ENCODE results near the gene PAM. TPM values are rescaled to one million over a fixed set of nuclear protein-coding genes. Genes with fewer than 3 reads are reported as not detected.
A peak's percentile ranks its signal among the peaks of the same experiment; 100 is the strongest.

Gene PAM
- total RNA-seq, 1 experiment from 2014 or later, result 190 TPM

DNA sequence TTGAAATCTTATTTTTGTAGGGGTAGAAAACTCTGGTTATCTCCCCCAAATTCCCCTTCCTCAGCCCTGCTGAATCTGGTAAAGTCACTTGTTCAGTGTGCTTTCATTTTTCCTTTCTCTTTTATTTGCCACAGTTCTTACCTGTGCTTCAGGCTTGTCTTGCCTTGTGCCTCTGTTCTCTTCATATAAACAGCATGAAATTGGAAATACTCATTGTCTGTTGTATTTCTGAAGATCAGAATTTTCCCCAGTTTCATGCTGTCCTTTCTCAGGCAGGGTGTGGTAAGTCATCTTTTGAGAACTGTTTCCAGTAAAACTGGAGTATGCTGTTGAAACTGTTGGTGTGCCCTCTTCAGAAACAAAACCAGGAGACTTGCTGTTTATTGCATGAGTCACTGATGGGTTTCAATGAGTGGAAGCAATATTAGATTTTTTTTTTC is 7.0 kb downstream of the PAM start:
- no peak for TF ChIP-seq CTCF (conservative IDR thresholded peaks at IDR 0.05; ENCODE audit: low read depth, low read length)
- no peak for TF ChIP-seq EZH2 (IDR thresholded peaks at IDR 0.05; ENCODE audit: borderline replicate concordance, low read depth, low read length, poor library complexity, severe bottlenecking)
- Histone ChIP-seq H3K27me3 (replicated peaks; ENCODE audit: insufficient read depth, low read depth, low read length, poor library complexity) (no peaks in the 10 kb centered on the region), H3K9me3 (ENCODE audit: low read depth, low read length, poor library complexity, severe bottlenecking) (no peaks in the 10 kb centered on the region), H3K4me3 (ENCODE audit: low read depth, low read length, poor library complexity, severe bottlenecking) (peak overlapping the region; percentile 19), H3K4me1 (ENCODE audit: insufficient read depth, low read length, poor library complexity, severe bottlenecking) (peaks cover 48% of the 10 kb centered on the region), H3K27ac (ENCODE audit: low read depth, low read length, poor library complexity, severe bottlenecking) (peak overlapping the region; percentile 60), H3K36me3 (ENCODE audit: insufficient read depth, low read length, poor library complexity, severe bottlenecking) (no peaks in the 10 kb centered on the region)
- ChIA-PET POLR2A (ENCODE audit: low non-redundant PET) (interaction anchor here (0.7 kb wide), 1 partner anchor 462 kb away, joined by 3 read pairs; no protein-coding TSS in a partner anchor), CTCF (no interaction called here)
- intact Hi-C loops (cut with micrococcal nuclease; ENCODE audit: unreplicated experiment), result no loop called here
- DNase-seq (ENCODE audit: low spot score), result peak; percentile 43
- BruUV-seq (replicated peaks), result no TSS peak

GRCh38 chr5:102762562-102763227 is 7.6 kb downstream of the PAM start:
- Histone ChIP-seq H3K36me3 (ENCODE audit: insufficient read depth, low read length, poor library complexity, severe bottlenecking) (no peaks in the 10 kb centered on the region), H3K27ac (ENCODE audit: low read depth, low read length, poor library complexity, severe bottlenecking) (peak overlapping the region; percentile 60), H3K4me1 (ENCODE audit: insufficient read depth, low read length, poor library complexity, severe bottlenecking) (peaks cover 43% of the 10 kb centered on the region), H3K4me3 (ENCODE audit: low read depth, low read length, poor library complexity, severe bottlenecking) (no peak overlapping the region), H3K27me3 (replicated peaks; ENCODE audit: insufficient read depth, low read depth, low read length, poor library complexity) (no peaks in the 10 kb centered on the region), H3K9me3 (ENCODE audit: low read depth, low read length, poor library complexity, severe bottlenecking) (no peaks in the 10 kb centered on the region)
- intact Hi-C loops (cut with micrococcal nuclease; ENCODE audit: unreplicated experiment), result no loop called here
- DNase-seq (ENCODE audit: low spot score), result no peak
- CTCF ChIA-PET, result no interaction called here
- TF ChIP-seq CTCF (conservative IDR thresholded peaks at IDR 0.05; ENCODE audit: low read depth, low read length) (no peak), EZH2 (IDR thresholded peaks at IDR 0.05; ENCODE audit: borderline replicate concordance, low read depth, low read length, poor library complexity, severe bottlenecking) (no peak)
- POLR2A ChIA-PET (ENCODE audit: low non-redundant PET), result interaction anchor here (0.7 kb wide), 1 partner anchor 462 kb away, joined by 3 read pairs; no protein-coding TSS in a partner anchor
- no TSS peak for BruUV-seq (replicated peaks)

DNA sequence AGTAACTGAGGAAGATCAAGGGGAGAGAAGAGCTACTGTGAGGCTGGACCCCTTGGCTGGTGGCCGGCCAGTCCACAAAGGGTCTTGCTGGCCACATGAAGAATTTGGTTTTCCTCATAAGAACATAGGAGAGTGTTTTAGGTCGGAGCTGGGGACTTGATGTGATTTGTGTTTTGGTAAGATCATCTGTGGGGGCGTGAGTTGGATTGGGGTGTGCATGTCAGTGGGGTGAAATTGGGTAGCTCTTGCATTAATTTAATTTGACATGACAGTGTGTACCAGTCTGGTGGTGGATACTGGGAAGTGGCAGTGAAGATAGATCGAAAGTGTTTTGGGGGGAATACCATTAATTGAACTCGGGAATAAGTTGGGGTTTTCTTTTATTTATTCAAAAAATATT is 8.6 kb downstream of the PAM start:
- no peak overlapping the region for H3K4me3 ChIP-seq (ENCODE audit: low read depth, low read length, poor library complexity, severe bottlenecking)
- no peaks in the 10 kb centered on the region for H3K9me3 ChIP-seq (ENCODE audit: low read depth, low read length, poor library complexity, severe bottlenecking)
- intact Hi-C loops (cut with micrococcal nuclease; ENCODE audit: unreplicated experiment), result no loop called here
- H3K36me3 ChIP-seq (ENCODE audit: insufficient read depth, low read length, poor library complexity, severe bottlenecking), result no peaks in the 10 kb centered on the region
- CTCF ChIA-PET, result no interaction called here
- no peak for DNase-seq (ENCODE audit: low spot score)
- no peak overlapping the region for H3K27ac ChIP-seq (ENCODE audit: low read depth, low read length, poor library complexity, severe bottlenecking)
- no peak for TF ChIP-seq CTCF (conservative IDR thresholded peaks at IDR 0.05; ENCODE audit: low read depth, low read length)
- no peak for TF ChIP-seq EZH2 (IDR thresholded peaks at IDR 0.05; ENCODE audit: borderline replicate concordance, low read depth, low read length, poor library complexity, severe bottlenecking)
- BruUV-seq (replicated peaks), result no TSS peak
- H3K27me3 ChIP-seq (replicated peaks; ENCODE audit: insufficient read depth, low read depth, low read length, poor library complexity), result no peaks in the 10 kb centered on the region
- peaks cover 38% of the 10 kb centered on the region for H3K4me1 ChIP-seq (ENCODE audit: insufficient read depth, low read length, poor library complexity, severe bottlenecking)
- POLR2A ChIA-PET (ENCODE audit: low non-redundant PET), result no interaction called here

All from A673 (cell line).